GM12872 (cell line): ENCODE measurements around the gene DTL.

Source experiments
- TF ChIP-seq, protein P1 (sequence below): IDR thresholded peaks from 3 replicates; pipeline ENCODE4 v1.5.1; 2011; ENCODE audit warnings: low read depth, mild to moderate bottlenecking, low read length, moderate library complexity; ENCODE audit not compliant: insufficient read depth

Gene DTL

DNA sequence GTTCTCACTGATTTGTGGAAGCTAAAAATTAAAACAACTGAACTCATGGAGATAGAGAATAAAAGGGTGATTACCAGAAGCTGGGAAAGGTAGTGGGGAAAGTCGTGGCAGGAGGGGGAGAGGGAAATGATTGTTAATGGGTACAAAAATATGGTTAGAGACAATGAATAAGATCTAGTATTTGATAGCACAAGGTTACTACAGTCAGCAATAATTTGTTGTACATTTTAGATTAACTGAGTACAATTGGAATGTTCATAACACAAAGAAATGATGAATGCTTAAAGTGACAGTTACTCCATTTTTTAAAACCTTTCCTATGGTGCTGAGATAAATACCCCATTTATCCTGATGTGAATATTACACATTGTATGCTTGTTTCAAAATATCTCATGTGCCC lies 102.3 kb downstream of the DTL start:
- TF ChIP-seq, protein P1, sequence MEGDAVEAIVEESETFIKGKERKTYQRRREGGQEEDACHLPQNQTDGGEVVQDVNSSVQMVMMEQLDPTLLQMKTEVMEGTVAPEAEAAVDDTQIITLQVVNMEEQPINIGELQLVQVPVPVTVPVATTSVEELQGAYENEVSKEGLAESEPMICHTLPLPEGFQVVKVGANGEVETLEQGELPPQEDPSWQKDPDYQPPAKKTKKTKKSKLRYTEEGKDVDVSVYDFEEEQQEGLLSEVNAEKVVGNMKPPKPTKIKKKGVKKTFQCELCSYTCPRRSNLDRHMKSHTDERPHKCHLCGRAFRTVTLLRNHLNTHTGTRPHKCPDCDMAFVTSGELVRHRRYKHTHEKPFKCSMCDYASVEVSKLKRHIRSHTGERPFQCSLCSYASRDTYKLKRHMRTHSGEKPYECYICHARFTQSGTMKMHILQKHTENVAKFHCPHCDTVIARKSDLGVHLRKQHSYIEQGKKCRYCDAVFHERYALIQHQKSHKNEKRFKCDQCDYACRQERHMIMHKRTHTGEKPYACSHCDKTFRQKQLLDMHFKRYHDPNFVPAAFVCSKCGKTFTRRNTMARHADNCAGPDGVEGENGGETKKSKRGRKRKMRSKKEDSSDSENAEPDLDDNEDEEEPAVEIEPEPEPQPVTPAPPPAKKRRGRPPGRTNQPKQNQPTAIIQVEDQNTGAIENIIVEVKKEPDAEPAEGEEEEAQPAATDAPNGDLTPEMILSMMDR = no peak

DNA sequence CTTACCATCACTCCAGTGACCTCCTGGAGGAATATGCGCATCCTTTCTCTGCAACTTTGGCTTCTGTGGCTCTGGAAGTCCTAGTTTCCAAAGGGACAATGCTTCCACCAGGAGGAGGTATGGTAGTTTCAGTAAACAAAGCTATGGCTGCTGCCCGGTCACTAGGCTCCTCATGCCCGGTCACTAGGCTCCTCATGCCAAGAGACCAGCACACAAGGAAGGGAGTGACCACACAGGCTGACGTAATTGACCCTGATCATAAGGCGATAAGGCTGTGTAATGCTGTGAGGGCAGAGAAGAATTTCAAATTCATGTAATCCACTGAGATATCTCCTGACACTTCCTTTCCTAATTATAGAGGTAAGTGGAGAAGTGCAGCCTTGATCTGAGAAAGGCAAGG lies 102.9 kb downstream of the DTL start:
- TF ChIP-seq, protein P1 = no peak

DNA sequence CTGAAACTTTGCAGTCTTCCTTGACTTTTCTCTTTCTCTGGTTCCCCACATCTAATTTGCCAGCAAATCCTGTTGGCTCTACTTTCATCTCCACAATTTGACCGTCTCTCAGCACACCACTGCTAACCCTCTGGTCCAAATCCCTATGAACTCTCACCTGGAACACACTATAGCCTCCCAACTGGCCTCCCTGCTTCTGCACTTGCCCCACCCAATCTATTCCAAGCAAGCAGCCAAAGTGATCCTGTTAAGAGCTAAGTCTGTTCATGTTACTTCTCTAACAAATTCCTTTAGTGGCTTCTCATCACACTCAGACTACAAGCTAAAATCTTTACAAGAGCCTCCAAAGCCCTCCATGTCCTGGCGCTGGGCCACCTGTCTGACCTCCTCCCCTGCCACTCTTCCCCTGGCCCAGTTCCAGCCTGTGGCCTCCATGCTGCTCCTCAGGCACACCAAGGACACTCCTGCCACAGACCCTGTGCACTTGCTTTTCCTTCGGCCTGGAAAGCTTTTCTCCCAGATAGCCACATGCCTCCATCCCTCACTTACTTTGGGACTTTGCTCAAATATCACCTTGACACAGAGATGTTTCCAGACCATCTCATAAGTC lies 104.1 kb downstream of the DTL start:
- TF ChIP-seq, protein P1 = no peak

DNA sequence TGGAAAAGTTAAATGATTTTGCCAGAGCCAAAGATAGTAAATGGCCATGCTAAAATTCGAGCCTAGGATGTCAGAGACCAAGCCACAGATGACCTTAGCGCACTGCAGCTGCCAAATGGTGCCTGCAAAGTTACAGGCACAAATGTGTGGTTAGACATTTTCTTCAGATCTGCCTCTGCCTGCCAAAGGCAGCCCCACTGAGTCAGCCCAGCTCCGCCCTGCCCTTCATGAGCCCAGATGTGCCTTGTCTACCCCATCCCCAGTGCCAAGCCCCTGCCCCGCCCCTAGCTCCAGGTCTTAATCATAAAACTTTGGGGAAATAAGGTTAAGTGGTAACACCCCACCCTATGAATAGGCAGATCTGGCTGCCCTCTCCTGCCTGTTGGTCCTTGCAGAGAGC lies 105.9 kb downstream of the DTL start:
- TF ChIP-seq, protein P1 = no peak

DNA sequence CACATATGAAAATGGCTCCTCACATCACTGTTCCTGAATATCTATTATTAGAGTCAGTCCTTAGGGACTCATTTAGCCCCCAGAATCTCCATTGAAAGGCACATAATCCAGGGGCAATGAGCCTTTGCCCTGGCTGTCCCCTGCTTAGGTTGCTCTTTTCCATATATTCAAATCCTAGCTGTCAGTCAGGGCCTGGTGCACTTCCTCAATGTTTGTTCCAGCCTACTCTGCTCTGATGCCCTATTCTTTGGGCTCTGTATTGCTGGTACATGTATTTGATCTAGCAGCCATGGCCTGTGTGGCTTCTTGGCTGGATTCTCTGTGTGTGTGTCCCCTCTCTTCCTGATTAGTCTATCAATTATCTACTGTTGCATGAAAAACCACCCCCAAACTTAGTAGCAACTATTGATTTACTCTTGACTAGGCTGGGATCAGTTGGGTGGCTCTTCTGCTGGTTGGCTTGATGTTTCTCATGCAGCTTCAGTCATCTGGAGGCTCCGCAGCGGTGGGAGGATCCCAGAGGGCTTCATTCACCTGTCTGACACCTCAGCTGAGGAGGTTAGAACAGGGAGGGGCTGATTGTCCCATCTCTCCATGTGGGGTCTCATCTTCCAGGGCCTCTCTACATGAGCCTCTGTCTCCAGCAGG lies 107.5 kb downstream of the DTL start:
- TF ChIP-seq, protein P1 = no peak

DNA sequence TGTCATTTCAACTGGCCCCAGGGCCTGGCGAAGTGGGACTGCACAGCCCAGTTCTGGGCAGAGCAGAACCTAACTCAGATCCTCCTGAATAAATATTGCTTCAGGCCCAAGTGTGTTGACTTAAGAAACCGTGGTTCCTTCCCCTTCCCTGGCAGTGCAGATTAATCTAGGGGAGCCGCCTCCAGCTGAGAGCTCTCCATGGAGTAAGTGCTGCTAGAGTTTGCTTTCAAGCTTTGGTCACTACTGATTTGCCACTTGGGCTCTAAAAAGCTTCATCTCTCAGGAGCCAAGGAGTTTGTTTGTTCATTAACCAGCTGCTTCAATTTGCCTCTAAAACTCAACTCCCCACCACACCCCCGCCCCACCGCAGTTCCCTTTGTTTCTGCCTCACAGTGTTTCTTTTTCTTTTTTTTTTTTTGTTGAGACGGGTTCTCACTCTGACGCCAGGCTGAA lies 112.1 kb downstream of the DTL start:
- TF ChIP-seq, protein P1 = no peak

DNA sequence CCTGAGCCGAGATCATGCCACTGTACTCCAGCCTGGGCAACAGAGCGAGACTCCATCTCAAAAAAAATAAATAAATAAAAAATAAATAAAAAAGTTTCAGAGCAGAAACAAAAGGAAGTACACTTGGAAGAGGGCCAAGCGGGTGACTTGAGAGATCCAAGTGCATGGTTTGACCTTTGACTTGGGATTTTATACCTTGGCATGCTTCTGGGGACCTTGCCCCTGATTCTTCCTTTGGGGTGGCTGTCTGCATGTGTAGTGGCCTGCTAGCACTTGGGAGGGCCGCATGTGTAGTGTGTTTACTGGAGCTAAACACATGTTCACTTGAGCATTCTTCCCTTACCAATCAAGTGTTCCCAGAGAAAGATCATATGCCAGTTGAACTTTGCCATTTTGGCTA lies 114.0 kb downstream of the DTL start:
- TF ChIP-seq, protein P1 = no peak
